CD14-positive monocyte (primary cell): ENCODE results near the gene NTPCR. TPM values are rescaled to one million over a fixed set of nuclear protein-coding genes. Genes with fewer than 3 reads are reported as not detected.

Experiments used
- DNase-seq, 3 donors: peaks; one replicate each; pipeline ENCODE4 v3.0.0-alpha.2; 2011 to 2022
- H2AFZ ChIP-seq: 2 replicates; pipeline ENCODE4 v1.6.0; 2012; ENCODE audit warnings: mild to moderate bottlenecking, low read depth, low read length, inconsistent platforms; ENCODE audit not compliant: insufficient read depth, poor library complexity, severe bottlenecking
- H3K27ac ChIP-seq, 2 donors: 1 replicate in 1 of 2; 2 replicates in 1 of 2; pipeline ENCODE4 v1.5.1; 2012 to 2013; ENCODE audit warnings: low read length in 2 of 2, control low read depth in 1 of 2, inconsistent platforms in 1 of 2, low read depth in 1 of 2, mild to moderate bottlenecking in 1 of 2
- H3K27me3 ChIP-seq, 2 donors: one replicate each; pipeline versions ENCODE4 v1.6.0 to v1.6.1; 2011 to 2013; ENCODE audit warnings: low read length in 2 of 2; ENCODE audit not compliant: control insufficient read depth in 2 of 2, insufficient read depth in 2 of 2
- H3K36me3 ChIP-seq, 2 donors: replicated peaks in 1 of 2; 1 replicate in 1 of 2; 2 replicates in 1 of 2; pipeline versions ENCODE4 v1.5.1 to v1.6.1; 2012 to 2013; ENCODE audit warnings: low read length in 2 of 2, control low read depth in 1 of 2, inconsistent platforms in 1 of 2, mild to moderate bottlenecking in 1 of 2; ENCODE audit not compliant: insufficient read depth in 2 of 2, control insufficient read depth in 1 of 2
- H3K4me1 ChIP-seq, 2 donors: 1 replicate in 1 of 2; 2 replicates in 1 of 2; pipeline versions ENCODE4 v1.5.1 to v1.6.1; 2012 to 2013; ENCODE audit warnings: low read length in 2 of 2, control low read depth in 1 of 2, inconsistent platforms in 1 of 2, mild to moderate bottlenecking in 1 of 2, moderate library complexity in 1 of 2; ENCODE audit not compliant: insufficient read depth in 2 of 2, control insufficient read depth in 1 of 2
- H3K4me2 ChIP-seq: replicated peaks from 2 replicates; pipeline ENCODE3; 2012; ENCODE audit warnings: low read length, moderate library complexity, mild to moderate bottlenecking; ENCODE audit not compliant: poor library complexity, severe bottlenecking; ENCODE audit errors: extremely low read depth
- H3K4me3 ChIP-seq, 3 experiments: fragments of 200-600 bp in 1 of 3; sonication (generic) in 1 of 3; replicated peaks in 1 of 3; 1 replicate in 2 of 3; 2 replicates in 1 of 3; pipeline ENCODE4 v1.5.1; 2011 to 2013; ENCODE audit warnings: low read length in 3 of 3, mild to moderate bottlenecking in 3 of 3, control low read depth in 2 of 3, low read depth in 2 of 3, inconsistent platforms in 1 of 3, moderate library complexity in 1 of 3
- H3K79me2 ChIP-seq: 2 replicates; pipeline ENCODE4 v1.6.0; 2012; ENCODE audit warnings: mild to moderate bottlenecking, control low read depth, inconsistent platforms, low read length, moderate library complexity; ENCODE audit not compliant: insufficient read depth
- H3K9ac ChIP-seq: 2 replicates; pipeline ENCODE4 v1.6.0; 2017; ENCODE audit warnings: low read length, mild to moderate bottlenecking; ENCODE audit not compliant: insufficient read depth, poor library complexity, severe bottlenecking
- H3K9me3 ChIP-seq, 2 donors: replicated peaks in 1 of 2; 1 replicate in 1 of 2; 2 replicates in 1 of 2; pipeline versions ENCODE4 v1.5.1 to v1.6.1; 2012 to 2013; ENCODE audit warnings: low read length in 2 of 2, control low read depth in 1 of 2; ENCODE audit not compliant: control insufficient read depth in 1 of 2, insufficient read depth in 1 of 2
- H4K20me1 ChIP-seq: 2 replicates; pipeline ENCODE4 v1.6.0; 2012; ENCODE audit warnings: mild to moderate bottlenecking, low read length, control low read depth, moderate library complexity; ENCODE audit not compliant: insufficient read depth
- H3K27ac Mint-ChIP-seq, 7 donors: one replicate each; pipeline ENCODE4 v1.8.0; 2020; ENCODE audit warnings: mild to moderate bottlenecking in 7 of 7, mixed read lengths in 7 of 7, moderate library complexity in 6 of 7, inconsistent platforms in 2 of 7
- H3K27me3 Mint-ChIP-seq, 3 donors: one replicate each; pipeline ENCODE4 v1.8.0; 2021 to 2022; ENCODE audit warnings: low read depth in 3 of 3, mild to moderate bottlenecking in 3 of 3, mixed read lengths in 3 of 3, moderate library complexity in 3 of 3, inconsistent platforms in 1 of 3
- H3K36me3 Mint-ChIP-seq, 2 donors: one replicate each; pipeline ENCODE4 v1.8.0; 2020; ENCODE audit warnings: mixed read lengths in 2 of 2, inconsistent platforms in 1 of 2, mild to moderate bottlenecking in 1 of 2
- H3K4me1 Mint-ChIP-seq: one replicate; pipeline ENCODE4 v1.8.0; 2020; ENCODE audit warnings: mild to moderate bottlenecking, mixed read lengths
- H3K4me3 Mint-ChIP-seq, 2 donors: one replicate each; pipeline ENCODE4 v1.8.0; 2020; ENCODE audit warnings: mild to moderate bottlenecking in 2 of 2, mixed read lengths in 2 of 2, moderate library complexity in 1 of 2
- H3K9me3 Mint-ChIP-seq, 7 donors: one replicate each; pipeline ENCODE4 v1.8.0; 2020 to 2022; ENCODE audit warnings: mixed read lengths in 7 of 7, mild to moderate bottlenecking in 6 of 7, moderate library complexity in 6 of 7, inconsistent platforms in 2 of 7
- CTCF ChIP-seq: fragments of 200-600 bp; IDR thresholded peaks from one replicate; pipeline ENCODE4 v1.8.0; 2022; ENCODE audit warnings: antibody characterized with exemption, mild to moderate bottlenecking
- WGBS: methylation state at CpG from one replicate; pipeline ENCODE4 v1.1.5; 2013; ENCODE audit warnings: missing lambda C conversion rate; ENCODE audit not compliant: insufficient coverage; 5-methylcytosine and 5-hydroxymethylcytosine counted together
- intact Hi-C, 2 donors: fragments of 100-400 bp; cut with micrococcal nuclease; formaldehyde crosslinking; loops; one replicate each; pipeline versions ENCODE4 v1.15.0 to v1.15.1; 2023
- polyA plus RNA-seq, 3 donors: library from polyadenylated mRNA; depleted of rRNA in 1 of 3; unstranded in 2 of 3; stranded (reverse) in 1 of 3; fragments of 300-500 nt in 2 of 3; fragments of >200 nt in 1 of 3; fragmentation: Illumina TruSeq in 2 of 3; gene quantifications; 1 replicate in 2 of 3; 2 replicates in 1 of 3; pipeline ENCODE4 v1.2.3, GENCODE V29; 2012 to 2021

NTPCR gene
- polyA plus RNA-seq, 3 donors, result 8.6 to 42.0 (median 31.7) TPM

GRCh38 chr1:232956081-232956480, 5.7 kb downstream of the NTPCR start:
- Histone ChIP-seq H3K27me3 (no peaks in the 10 kb centered on the region), H2AFZ (no peak overlapping the region), H3K9me3 (peaks cover 13% of the 10 kb centered on the region in 2 donors), H4K20me1 (no peaks in the 10 kb centered on the region), H3K9ac (no peak overlapping the region), H3K79me2 (peaks cover 13% of the 10 kb centered on the region), H3K4me2 (no peak overlapping the region), H3K36me3 (peaks cover 28 to 34% of the 10 kb centered on the region in 2 donors), H3K4me1 (peaks cover 5 to 6% of the 10 kb centered on the region in 2 donors), H3K4me3 (no peak overlapping the region), H3K27ac (no peak overlapping the region)
- H3K4me1 Mint-ChIP-seq, result peaks cover 19% of the 10 kb centered on the region
- TF ChIP-seq CTCF, result no peak
- H3K4me3 Mint-ChIP-seq, result no peak overlapping the region
- H3K9me3 Mint-ChIP-seq, result peaks cover 11 to 23% (median 16%) of the 10 kb centered on the region in 7 donors
- no peak for DNase-seq
- WGBS, result 94% methylated on average over 4 of the region's 6 CpGs
- intact Hi-C loops, result loop anchor here in 1 of 2 donors (10.0 kb wide), 1 partner anchor 321 kb away; the partner anchor contains the start of gene SIPA1L2
- H3K36me3 Mint-ChIP-seq, result peaks cover 39 to 41% of the 10 kb centered on the region in 2 donors
- H3K27ac Mint-ChIP-seq, result peak overlapping the region in 1 of 7 donors; percentile 63
- no peaks in the 10 kb centered on the region for H3K27me3 Mint-ChIP-seq

GRCh38 chr1:232958067-232958466, 7.7 kb downstream of the NTPCR start:
- no peak for DNase-seq
- Histone ChIP-seq H2AFZ (no peak overlapping the region), H3K27ac (no peak overlapping the region), H3K4me1 (peaks cover 2% of the 10 kb centered on the region in 2 donors), H3K9ac (no peak overlapping the region), H3K4me2 (no peak overlapping the region), H4K20me1 (no peaks in the 10 kb centered on the region), H3K4me3 (no peak overlapping the region), H3K9me3 (peaks cover 13% of the 10 kb centered on the region in 2 donors), H3K36me3 (peaks cover 28 to 38% of the 10 kb centered on the region in 2 donors), H3K27me3 (no peaks in the 10 kb centered on the region), H3K79me2 (peaks cover 4% of the 10 kb centered on the region)
- H3K4me3 Mint-ChIP-seq, result no peak overlapping the region
- no peak overlapping the region for H3K27ac Mint-ChIP-seq
- no peaks in the 10 kb centered on the region for H3K27me3 Mint-ChIP-seq
- peaks cover 11 to 23% (median 16%) of the 10 kb centered on the region in 7 donors for H3K9me3 Mint-ChIP-seq
- H3K36me3 Mint-ChIP-seq, result peaks cover 44 to 45% of the 10 kb centered on the region in 2 donors
- H3K4me1 Mint-ChIP-seq, result peaks cover 3% of the 10 kb centered on the region
- intact Hi-C loops, result loop anchor here in 1 of 2 donors (10.0 kb wide), 1 partner anchor 323 kb away; the partner anchor contains the start of gene SIPA1L2
- TF ChIP-seq CTCF, result no peak
- no CpG with 5 or more reads among the region's 1 CpG for WGBS
